Stomach (tissue), 9 donors: Measurements from ENCODE around the gene PNPLA4. TPM values are rescaled to one million over a fixed set of nuclear protein-coding genes. Genes with fewer than 3 reads are reported as not detected.

Experiments used
- DNase-seq, 2 donors: peaks; one replicate each; pipeline versions ENCODE4 v3.0.0 to v3.0.0-alpha.2; 2013 to 2019
- H3K27ac ChIP-seq, 5 donors: fragments of 200-600 bp in 4 of 5; sonication (generic) in 4 of 5; one replicate each; pipeline ENCODE4 v1.5.1; 2013 to 2019; ENCODE audit warnings: mild to moderate bottlenecking in 1 of 5, moderate library complexity in 1 of 5
- H3K27me3 ChIP-seq, 3 donors: fragments of 200-600 bp; sonication (generic); one replicate each; pipeline ENCODE4 v1.5.1; 2017 to 2019; ENCODE audit warnings: mixed run types in 1 of 3
- H3K36me3 ChIP-seq, 4 donors: fragments of 200-600 bp; sonication (generic); 1 replicate in 3 of 4; 2 replicates in 1 of 4; pipeline ENCODE4 v1.5.1; 2016 to 2019
- H3K4me1 ChIP-seq, 4 donors: fragments of 200-600 bp; sonication (generic); one replicate each; pipeline ENCODE4 v1.5.1; 2016 to 2019
- H3K4me3 ChIP-seq, 4 donors: fragments of 200-600 bp; sonication (generic) in 3 of 4; one replicate each; pipeline ENCODE4 v1.5.1; 2016 to 2019; ENCODE audit warnings: mild to moderate bottlenecking in 1 of 4
- H3K9me3 ChIP-seq, 4 donors: fragments of 200-600 bp; sonication (generic); one replicate each; pipeline ENCODE4 v1.5.1; 2016 to 2019
- CTCF ChIP-seq, 7 experiments: fragments of 450-650 bp in 4 of 7; fragments of 200-600 bp in 3 of 7; sonication (generic) in 3 of 7; IDR thresholded peaks; one replicate each; pipeline ENCODE4 v1.5.1; 2016 to 2019; ENCODE audit warnings: antibody characterized with exemption in 7 of 7, control low read depth in 2 of 7, mild to moderate bottlenecking in 1 of 7
- EP300 ChIP-seq: sonication (generic); formaldehyde crosslinking; IDR thresholded peaks from one replicate; pipeline ENCODE4 v1.6.1; 2017; ENCODE audit warnings: antibody characterized with exemption
- POLR2A ChIP-seq, 4 donors: fragments of 450-650 bp; IDR thresholded peaks; one replicate each; pipeline ENCODE4 v1.6.1; 2016; ENCODE audit warnings: antibody characterized with exemption in 4 of 4, control low read depth in 2 of 4, mild to moderate bottlenecking in 1 of 4, moderate library complexity in 1 of 4
- POLR2AphosphoS5 ChIP-seq, 3 donors: sonication (generic); formaldehyde crosslinking; IDR thresholded peaks; one replicate each; pipeline ENCODE4 v1.6.1; 2016; ENCODE audit warnings: antibody characterized with exemption in 3 of 3
- WGBS, 5 donors: extraction: QIAGEN DNeasy Blood & Tissue Kit in 3 of 5; methylation state at CpG; one replicate each; pipeline versions ENCODE4 v1.1.5 to v1.1.7; 2013 to 2018; 5-methylcytosine and 5-hydroxymethylcytosine counted together
- intact Hi-C: fragments of 100-400 bp; cut with DNase I; formaldehyde crosslinking; loops from one replicate; pipeline ENCODE4 v1.15.1; 2023; ENCODE audit warnings: low total_unique reads
- polyA plus RNA-seq, 3 donors: library from polyadenylated mRNA; stranded (reverse); fragments of 200-250 nt; gene quantifications; one replicate each; pipeline ENCODE4 v1.2.3, GENCODE V29; 2013
- small RNA-seq, 4 donors: library from RNA; depleted of rRNA; stranded (forward); fragments of <200 nt; gene quantifications; one replicate each; pipeline ENCODE3, GENCODE V24; 2016
- total RNA-seq, 5 donors: library from RNA; depleted of rRNA; stranded (reverse); fragments of >200 nt; gene quantifications; one replicate each; pipeline versions ENCODE4 v1.1.0 to v1.2.3, GENCODE V29; 2014 to 2016
- donor health status: healthy with polysubstance abuse.
- donor health status: Bipolar disorder and iron deficiency.
- donor health status: healthy.

PNPLA4 gene
- total and polyA plus RNA-seq, 8 donors = 1.4 to 28.6 (median 14.0) TPM; not detected in 1

- Histone ChIP-seq H3K27me3 (no peaks in the 10 kb centered on the region), H3K27ac (no peak overlapping the region), H3K9me3 (no peaks in the 10 kb centered on the region), H3K4me3 (no peak overlapping the region), H3K36me3 (no peaks in the 10 kb centered on the region), H3K4me1 (no peaks in the 10 kb centered on the region)
- DNase-seq = no peak
- 67 to 85% (median 83%) methylated on average over 2 of the region's 2 CpGs for WGBS, 5 donors
- no peak for TF ChIP-seq POLR2A (IDR thresholded peaks at IDR 0.05)
- no peak for TF ChIP-seq POLR2AphosphoS5 (IDR thresholded peaks at IDR 0.05)
- no peak for TF ChIP-seq CTCF (IDR thresholded peaks at IDR 0.05)
- TF ChIP-seq EP300 = no peak
- intact Hi-C loops = no loop called here
These were observed 38.1 kb downstream of the PNPLA4 start for GRCh38 chrX:7889135-7889534.

DNA sequence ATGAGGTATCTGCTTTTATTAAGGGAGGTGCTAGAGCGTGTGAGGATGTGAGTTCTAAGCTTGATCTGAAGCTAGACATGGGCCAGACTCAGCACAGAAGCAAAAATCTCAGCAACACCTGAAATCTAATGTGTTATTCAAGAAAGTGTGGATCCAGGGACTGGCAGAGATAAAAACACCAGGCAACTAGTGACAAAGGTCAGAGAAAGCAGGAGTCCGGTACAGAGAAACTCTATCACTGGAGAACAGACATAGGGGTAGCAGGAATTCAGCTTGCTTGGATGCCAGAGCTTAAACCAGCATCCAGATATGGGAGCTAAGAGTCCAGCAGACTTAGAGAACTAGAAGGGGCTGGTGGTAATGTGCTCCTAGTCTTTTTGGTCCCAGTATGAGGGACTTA, 50.3 kb downstream of the PNPLA4 start:
- TF ChIP-seq CTCF (IDR thresholded peaks at IDR 0.05) (no peak), POLR2AphosphoS5 (IDR thresholded peaks at IDR 0.05) (no peak), EP300 (no peak), POLR2A (IDR thresholded peaks at IDR 0.05) (no peak)
- intact Hi-C loops = no loop called here
- WGBS, 5 donors = 65 to 84% (median 73%) methylated on average over 2 of the region's 2 CpGs
- H3K36me3 ChIP-seq = no peaks in the 10 kb centered on the region
- no peak for DNase-seq
- no peak overlapping the region for H3K4me3 ChIP-seq
- no peak overlapping the region for H3K27ac ChIP-seq
- no peaks in the 10 kb centered on the region for H3K4me1 ChIP-seq
- no peaks in the 10 kb centered on the region for H3K9me3 ChIP-seq
- no peaks in the 10 kb centered on the region for H3K27me3 ChIP-seq

DNA sequence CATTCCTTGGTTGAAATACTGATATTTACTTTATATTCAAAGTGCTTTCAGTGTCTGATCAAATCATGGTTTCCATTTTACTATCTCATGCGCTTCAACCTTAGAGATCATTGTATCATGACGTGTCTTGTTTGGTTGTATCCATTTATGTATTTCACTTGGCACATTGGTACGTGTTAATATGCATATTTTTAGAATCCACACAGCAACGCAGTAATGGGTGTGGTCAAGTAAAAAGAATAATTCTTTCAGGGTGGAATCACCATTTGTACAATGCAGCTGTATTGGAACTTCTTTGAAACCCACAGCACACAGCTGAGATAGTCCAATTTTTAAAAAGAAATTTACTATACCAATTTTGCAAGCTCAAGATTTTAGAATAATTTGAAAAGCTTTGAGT, 55.2 kb downstream of the PNPLA4 start:
- Histone ChIP-seq H3K4me3 (no peak overlapping the region), H3K36me3 (no peaks in the 10 kb centered on the region), H3K4me1 (no peaks in the 10 kb centered on the region), H3K27me3 (no peaks in the 10 kb centered on the region), H3K27ac (no peak overlapping the region), H3K9me3 (no peaks in the 10 kb centered on the region)
- no peak for DNase-seq
- 75 to 83% (median 79%) methylated on average over 4 of the region's 4 CpGs for WGBS, 5 donors
- intact Hi-C loops = no loop called here
- TF ChIP-seq POLR2AphosphoS5 (IDR thresholded peaks at IDR 0.05) (no peak), EP300 (no peak), POLR2A (IDR thresholded peaks at IDR 0.05) (no peak), CTCF (IDR thresholded peaks at IDR 0.05) (no peak)

DNA sequence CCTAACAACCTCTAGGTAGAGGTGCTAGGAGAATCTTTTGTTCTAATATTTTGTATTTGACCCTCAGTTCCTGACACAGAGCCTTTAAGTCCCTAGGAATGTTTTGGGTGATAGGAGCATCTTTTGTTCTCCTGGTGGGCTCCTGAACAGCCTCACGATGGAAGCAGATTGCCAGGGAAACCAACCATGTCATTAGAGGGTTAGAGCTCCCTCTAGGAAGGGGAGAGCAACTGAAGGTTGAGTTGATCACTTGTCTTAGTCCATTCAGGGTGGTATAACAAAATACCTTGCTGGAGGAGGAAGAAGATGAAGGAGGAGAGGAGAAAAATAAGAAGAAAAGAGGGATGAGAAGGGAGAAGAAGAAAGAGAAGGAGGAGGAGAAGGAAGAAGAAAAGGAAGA, 75.0 kb downstream of the PNPLA4 start:
- intact Hi-C loops = no loop called here
- Histone ChIP-seq H3K36me3 (no peaks in the 10 kb centered on the region), H3K9me3 (no peaks in the 10 kb centered on the region), H3K27ac (no peak overlapping the region), H3K4me3 (no peak overlapping the region), H3K27me3 (no peaks in the 10 kb centered on the region), H3K4me1 (no peaks in the 10 kb centered on the region)
- DNase-seq = no peak
- TF ChIP-seq EP300 (no peak), POLR2A (IDR thresholded peaks at IDR 0.05) (no peak), CTCF (IDR thresholded peaks at IDR 0.05) (no peak), POLR2AphosphoS5 (IDR thresholded peaks at IDR 0.05) (no peak)
- WGBS, 5 donors = 10 to 36% (median 22%) methylated on average over 1 of the region's 1 CpG

Small RNA genes within 50 kb of the gene (small RNA-seq; reads per million reads assigned to genes)
- gene AC005296.1 = 0 reads per million in 4 donors

Other genes starting within 250 kb of the PNPLA4 start
- not detected for gene VCX, start 84.2 kb downstream of the PNPLA4 start, total RNA-seq
- not detected for gene VCX, start 84.2 kb downstream of the PNPLA4 start, polyA plus RNA-seq
- gene VCX2, start 243.9 kb upstream of the PNPLA4 start, total RNA-seq = not detected
- not detected for gene VCX2, start 243.9 kb upstream of the PNPLA4 start, polyA plus RNA-seq